MM.1S (cell line): ENCODE data around the gene EPS8L1.

ENCODE experiments used
- DNase-seq: peaks from one replicate; pipeline ENCODE4 v3.0.0-alpha.2; 2015
- H2AFZ ChIP-seq: fragments of 300-600 bp; sonication (generic); 2 replicates; pipeline ENCODE4 v1.6.0; 2016; ENCODE audit warnings: antibody characterized with exemption, low read length
- H3F3A ChIP-seq: fragments of 300-600 bp; sonication (generic); 2 replicates; pipeline ENCODE4 v1.6.1; 2016; ENCODE audit warnings: mild to moderate bottlenecking, antibody characterized with exemption, low read length, moderate library complexity, mixed read lengths; ENCODE audit not compliant: insufficient read depth
- H3K27ac ChIP-seq: fragments of 300-600 bp; sonication (generic); 2 replicates; pipeline ENCODE4 v1.5.1; 2016; ENCODE audit warnings: mild to moderate bottlenecking, low read length
- H3K27me3 ChIP-seq: fragments of 300-600 bp; sonication (generic); replicated peaks from 2 replicates; pipeline ENCODE4 v1.6.0; 2016; ENCODE audit warnings: low read length; ENCODE audit not compliant: insufficient read depth
- H3K36me3 ChIP-seq: fragments of 300-600 bp; sonication (generic); replicated peaks from 2 replicates; pipeline ENCODE4 v1.6.1; 2016; ENCODE audit warnings: mild to moderate bottlenecking, low read length, mixed read lengths; ENCODE audit not compliant: insufficient read depth
- H3K4me1 ChIP-seq: fragments of 300-600 bp; sonication (generic); 2 replicates; pipeline ENCODE4 v1.6.1; 2016; ENCODE audit warnings: low read length, mixed read lengths
- H3K4me2 ChIP-seq: fragments of 300-600 bp; sonication (generic); 2 replicates; pipeline ENCODE4 v1.6.0; 2016; ENCODE audit warnings: low read depth, low read length
- H3K4me3 ChIP-seq: fragments of 300-600 bp; sonication (generic); 2 replicates; pipeline ENCODE4 v1.5.1; 2016; ENCODE audit warnings: low read length, mixed read lengths
- H3K79me2 ChIP-seq: fragments of 300-600 bp; sonication (generic); 2 replicates; pipeline ENCODE4 v1.6.1; 2016; ENCODE audit warnings: mixed run types, low read length, mixed read lengths
- H3K9ac ChIP-seq: fragments of 300-600 bp; sonication (generic); 2 replicates; pipeline ENCODE4 v1.6.1; 2016; ENCODE audit warnings: low read length, mixed read lengths
- H3K9me2 ChIP-seq: fragments of 300-600 bp; sonication (generic); replicated peaks from 2 replicates; pipeline ENCODE4 v1.6.1; 2016; ENCODE audit warnings: mild to moderate bottlenecking, low read length, mixed read lengths; ENCODE audit not compliant: insufficient read depth
- H3K9me3 ChIP-seq: fragments of 300-600 bp; sonication (generic); replicated peaks from 2 replicates; pipeline ENCODE4 v1.6.1; 2016; ENCODE audit warnings: mild to moderate bottlenecking, low read length, mixed read lengths; ENCODE audit not compliant: insufficient read depth
- H4K20me1 ChIP-seq: fragments of 300-600 bp; sonication (generic); 2 replicates; pipeline ENCODE4 v1.6.1; 2016; ENCODE audit warnings: mild to moderate bottlenecking, low read length, moderate library complexity, mixed read lengths; ENCODE audit not compliant: insufficient read depth
- EZH2 ChIP-seq: fragments of 300-600 bp; sonication (generic); optimal IDR thresholded peaks from 2 replicates; pipeline ENCODE3; 2017; ENCODE audit warnings: low read depth, mild to moderate bottlenecking, antibody characterized with exemption, low read length, mixed read lengths
- EZH2phosphoT487 ChIP-seq: fragments of 300-600 bp; sonication (generic); IDR thresholded peaks from 2 replicates; pipeline ENCODE4 v1.6.1; 2018; ENCODE audit warnings: antibody characterized with exemption, low read length
- TF ChIP-seq, protein P1 (sequence below): fragments of 300-600 bp; sonication (generic); IDR thresholded peaks from 2 replicates; pipeline ENCODE4 v1.5.1; 2016; ENCODE audit warnings: antibody characterized with exemption, low read length, mixed read lengths

The EPS8L1 gene

DNA sequence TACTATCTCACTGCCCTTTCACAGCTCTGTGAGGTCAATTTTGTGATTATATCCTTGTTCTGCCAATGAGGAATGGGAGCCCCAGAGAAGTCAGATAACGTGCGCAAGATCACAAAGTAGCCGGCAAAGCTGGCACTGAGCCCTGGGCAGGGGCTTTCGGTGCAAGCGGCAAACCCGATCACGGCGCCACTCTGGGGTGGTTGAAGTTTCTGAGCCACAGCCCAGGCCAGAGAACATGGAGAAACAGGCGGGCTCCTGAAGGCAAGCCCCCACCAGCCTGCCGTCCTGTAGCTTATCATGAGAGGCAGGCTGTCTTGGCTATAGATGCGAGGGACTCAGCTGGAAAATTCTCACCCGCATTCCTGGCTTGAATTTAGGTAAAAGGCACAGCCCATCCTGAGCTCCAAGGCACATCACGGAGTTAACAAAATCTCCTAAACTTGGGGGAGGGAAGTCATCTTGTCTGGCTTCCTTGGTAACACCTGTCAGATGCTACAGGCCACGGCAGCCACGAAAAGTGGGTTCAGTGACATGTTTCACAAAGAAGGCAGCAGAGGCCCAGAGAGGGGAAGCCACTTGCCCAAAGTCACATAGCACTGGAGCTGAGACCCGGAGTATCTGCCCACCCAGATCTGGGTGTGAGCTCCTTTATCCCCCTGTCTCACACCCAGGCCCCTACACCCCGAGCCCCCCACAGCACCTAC is 60.9 kb downstream of the EPS8L1 start:
- no peak for DNase-seq
- H3F3A ChIP-seq: peaks cover 5% of the 10 kb centered on the region; the same call in 1 of the 2 replicates
- peaks cover 90% of the 10 kb centered on the region for H3K27me3 ChIP-seq
- 0 out of 2 replicates have a peak, but pooled peaks cover 3% of the 10 kb centered on the region for H3K4me1 ChIP-seq
- H3K27ac ChIP-seq: no peak overlapping the region
- H3K9me2 ChIP-seq: no peaks in the 10 kb centered on the region
- TF ChIP-seq, protein P1, sequence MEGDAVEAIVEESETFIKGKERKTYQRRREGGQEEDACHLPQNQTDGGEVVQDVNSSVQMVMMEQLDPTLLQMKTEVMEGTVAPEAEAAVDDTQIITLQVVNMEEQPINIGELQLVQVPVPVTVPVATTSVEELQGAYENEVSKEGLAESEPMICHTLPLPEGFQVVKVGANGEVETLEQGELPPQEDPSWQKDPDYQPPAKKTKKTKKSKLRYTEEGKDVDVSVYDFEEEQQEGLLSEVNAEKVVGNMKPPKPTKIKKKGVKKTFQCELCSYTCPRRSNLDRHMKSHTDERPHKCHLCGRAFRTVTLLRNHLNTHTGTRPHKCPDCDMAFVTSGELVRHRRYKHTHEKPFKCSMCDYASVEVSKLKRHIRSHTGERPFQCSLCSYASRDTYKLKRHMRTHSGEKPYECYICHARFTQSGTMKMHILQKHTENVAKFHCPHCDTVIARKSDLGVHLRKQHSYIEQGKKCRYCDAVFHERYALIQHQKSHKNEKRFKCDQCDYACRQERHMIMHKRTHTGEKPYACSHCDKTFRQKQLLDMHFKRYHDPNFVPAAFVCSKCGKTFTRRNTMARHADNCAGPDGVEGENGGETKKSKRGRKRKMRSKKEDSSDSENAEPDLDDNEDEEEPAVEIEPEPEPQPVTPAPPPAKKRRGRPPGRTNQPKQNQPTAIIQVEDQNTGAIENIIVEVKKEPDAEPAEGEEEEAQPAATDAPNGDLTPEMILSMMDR: no peak
- TF ChIP-seq EZH2phosphoT487: no peak
- no peak for TF ChIP-seq EZH2
- H3K36me3 ChIP-seq: no peaks in the 10 kb centered on the region
- H2AFZ ChIP-seq: no peak overlapping the region
- no peak overlapping the region for H3K9ac ChIP-seq
- H3K4me3 ChIP-seq: no peak overlapping the region
- no peaks in the 10 kb centered on the region for H4K20me1 ChIP-seq
- H3K4me2 ChIP-seq: no peak overlapping the region
- H3K9me3 ChIP-seq: no peaks in the 10 kb centered on the region
- no peaks in the 10 kb centered on the region for H3K79me2 ChIP-seq
